CD4-positive, alpha-beta T cell treated with Interleukin-21 for 1 hour (primary cell): ENCODE data around the gene NANOS1.

Experiments
- DNase-seq: peaks from one replicate; pipeline ENCODE4 v3.0.0-alpha.2; 2020

The NANOS1 gene

DNA sequence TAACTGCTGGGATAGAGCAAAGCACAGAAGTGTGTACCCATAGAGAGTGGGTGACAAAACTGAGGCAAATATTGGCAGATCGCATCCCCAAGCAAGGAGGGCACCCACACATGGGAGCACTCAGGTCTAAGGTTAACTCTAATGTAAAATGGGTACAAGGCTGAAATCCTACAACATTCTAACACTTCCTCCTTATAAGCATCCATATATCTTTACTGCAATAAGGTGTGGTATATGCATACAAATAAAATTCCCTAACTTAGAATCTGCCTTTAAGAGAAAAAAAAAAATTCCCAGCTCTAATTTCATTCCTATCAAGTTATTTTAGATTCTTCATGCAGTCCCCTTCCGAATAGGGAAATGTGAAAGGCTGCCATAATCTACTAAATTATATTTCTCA is 32.4 kb downstream of the NANOS1 start:
- DNase-seq: no peak

DNA sequence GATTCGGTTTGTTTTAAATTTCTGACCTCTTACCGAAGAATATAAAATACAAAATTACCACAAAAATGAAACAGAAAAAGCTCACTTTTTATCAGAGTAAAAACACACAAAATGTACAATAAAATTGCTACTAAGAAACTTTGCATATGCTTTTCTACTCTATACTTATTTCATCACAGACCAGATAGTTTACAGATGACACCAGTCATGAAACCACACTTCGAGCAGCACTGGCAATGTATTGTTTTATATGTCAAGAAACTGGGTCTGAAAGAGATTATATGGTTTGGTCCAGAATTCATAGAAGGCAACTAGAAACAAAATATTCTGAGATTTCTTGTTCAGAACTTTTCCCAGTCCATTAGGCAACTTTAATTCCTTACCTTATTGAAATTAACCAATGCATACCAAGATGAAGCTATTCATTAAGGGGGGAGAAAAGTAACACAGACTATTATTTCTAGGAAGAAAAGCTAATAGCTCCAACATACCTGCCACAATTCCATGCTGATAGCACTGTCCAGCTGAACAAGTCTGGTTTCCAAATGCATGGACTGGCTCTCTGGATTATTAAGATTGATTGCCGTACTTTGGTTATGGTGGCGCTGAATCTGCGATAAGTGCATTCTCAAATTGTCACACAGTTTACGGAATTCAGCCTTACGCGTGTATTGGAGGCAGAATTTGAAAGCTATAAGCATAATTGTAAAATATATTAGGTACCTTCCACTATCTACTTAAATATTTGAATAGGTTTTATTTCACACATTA is 41.1 kb downstream of the NANOS1 start:
- no peak for DNase-seq

DNA sequence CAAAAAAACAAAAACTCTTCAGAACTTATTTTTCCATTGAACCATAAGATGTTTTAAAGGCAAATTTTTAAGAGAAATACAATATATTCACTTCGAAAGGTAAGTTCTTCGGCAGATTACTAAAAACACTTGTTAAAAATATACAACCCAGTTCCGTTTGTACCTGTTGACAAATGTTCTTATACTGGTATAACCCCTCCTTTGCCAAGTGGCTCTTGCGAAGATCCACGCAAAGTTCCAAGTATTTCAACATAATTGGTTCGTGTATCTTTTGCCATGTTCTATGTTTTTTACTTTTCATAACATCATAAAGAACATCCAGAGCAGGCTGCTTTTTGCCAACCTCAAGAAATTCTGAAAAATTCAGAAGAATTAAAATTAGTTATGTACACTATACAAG is 44.1 kb downstream of the NANOS1 start:
- DNase-seq: no peak

DNA sequence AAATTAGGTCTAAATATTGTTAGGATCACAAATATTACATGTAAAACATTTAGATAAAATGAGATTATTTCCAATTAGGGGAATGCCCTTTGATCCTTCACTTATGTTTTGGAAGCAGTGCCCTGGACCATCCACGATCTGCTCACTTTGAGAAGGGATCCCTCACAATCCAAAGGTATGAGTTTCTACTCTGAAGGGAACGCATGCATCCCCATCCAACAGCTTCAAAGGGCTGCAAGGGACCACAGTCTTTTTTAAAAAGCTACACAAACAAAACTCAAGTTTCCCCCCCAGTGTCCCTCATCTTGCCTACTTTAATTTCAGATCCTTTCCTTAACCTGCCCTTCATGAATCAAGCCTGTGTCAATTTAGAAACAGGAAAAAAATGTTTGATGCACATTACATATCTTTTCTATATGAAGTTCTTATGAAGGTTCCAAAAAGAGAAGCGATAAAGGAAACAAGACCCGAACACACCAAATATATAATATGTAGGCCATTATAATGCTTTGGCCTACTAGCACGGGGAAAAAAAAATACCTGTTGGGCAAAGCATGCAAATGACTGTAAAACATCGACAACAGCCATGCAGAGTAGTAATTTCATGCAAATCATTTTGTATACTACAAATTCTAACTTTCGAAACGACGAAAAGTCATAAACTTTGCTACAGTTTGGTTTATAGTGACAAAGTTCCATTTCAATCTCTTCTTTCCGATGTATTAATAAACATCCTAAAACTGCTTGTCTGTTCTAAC is 49.1 kb downstream of the NANOS1 start:
- no peak for DNase-seq

DNA sequence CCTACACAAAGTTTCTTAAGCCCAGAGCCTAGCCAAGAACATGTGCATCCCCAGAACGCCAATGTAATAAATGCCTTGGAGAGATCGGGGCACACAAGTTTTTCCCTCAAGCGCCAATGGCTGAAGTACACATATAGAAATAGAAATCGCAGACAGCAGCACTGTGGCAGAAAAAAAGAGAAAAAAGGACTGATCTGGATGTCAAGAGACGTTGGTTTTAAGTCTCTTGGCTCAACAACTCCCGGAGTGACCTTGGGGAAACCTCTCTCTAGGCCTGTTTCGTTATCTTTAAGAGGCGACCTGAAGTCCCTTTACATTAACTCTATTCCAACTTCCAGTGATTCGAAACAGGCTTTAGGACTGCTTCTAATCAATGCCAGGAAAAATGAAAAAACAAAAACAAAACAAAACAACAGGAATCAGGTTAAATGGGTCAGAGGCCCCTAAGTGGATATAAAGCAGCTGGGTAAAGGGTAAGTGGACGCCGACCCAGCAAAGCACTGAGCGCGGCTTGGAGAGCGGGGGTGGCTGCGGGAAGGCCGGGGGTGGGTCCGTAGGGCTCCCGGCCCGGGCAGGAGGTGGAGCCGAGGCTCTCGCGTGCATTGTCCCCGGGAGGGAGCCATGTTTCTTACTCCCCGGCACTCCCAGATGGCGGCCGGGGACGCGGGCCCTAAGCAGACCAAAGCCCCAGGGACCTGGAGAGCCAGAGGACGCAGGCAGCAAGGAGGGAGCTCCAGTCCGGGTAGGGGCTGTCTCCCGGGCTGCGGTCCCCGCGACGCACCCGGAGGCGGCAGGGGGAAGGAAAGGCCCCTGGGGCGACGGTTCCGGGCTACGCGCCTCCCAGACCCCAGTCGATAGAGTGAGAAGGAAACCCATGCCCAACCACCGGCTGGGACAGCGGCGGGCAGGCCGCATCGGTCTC is 50.3 kb downstream of the NANOS1 start:
- DNase-seq: peak; percentile 68

DNA sequence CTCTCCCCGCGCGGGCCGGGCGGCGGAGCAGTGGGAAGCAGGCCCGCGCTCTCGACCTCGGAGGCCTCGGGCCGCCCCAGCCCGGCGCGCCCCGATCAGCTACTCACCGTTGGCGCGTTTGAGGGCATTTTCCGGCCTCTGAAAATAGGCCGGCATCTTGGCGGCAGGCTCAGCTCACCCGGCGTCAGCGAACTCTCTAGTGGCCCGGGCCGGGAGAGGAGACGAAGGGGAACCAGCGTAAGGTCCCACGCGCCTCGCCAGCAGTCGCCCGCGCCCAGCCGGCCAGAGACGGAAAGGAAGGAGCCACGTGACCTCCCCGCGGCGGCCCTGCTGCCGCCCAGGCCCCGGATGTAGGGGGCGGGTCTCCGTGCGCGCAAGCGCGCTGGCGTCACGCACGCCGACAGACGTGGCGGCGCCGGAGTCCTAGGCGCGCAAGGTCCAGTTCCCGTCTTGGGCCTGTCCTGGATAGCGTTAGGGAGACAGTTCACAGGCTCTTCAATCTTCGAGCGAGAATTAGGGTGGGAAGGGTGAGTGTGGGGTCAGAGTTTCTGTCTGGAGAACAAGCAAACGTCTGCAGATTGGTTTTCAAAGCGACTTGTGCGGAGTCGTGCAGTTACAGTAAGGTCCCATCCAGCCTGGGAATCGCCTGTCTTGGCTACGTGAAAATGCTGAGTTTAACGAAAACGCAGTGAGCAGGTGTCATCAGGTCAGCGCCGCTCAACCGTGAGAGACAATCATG is 51.2 kb downstream of the NANOS1 start, which contains the start of gene EIF3A:
Gene EIF3A, minus strand, starts transcription at position 297 of the 739 bp plus-strand sequence. Its CDS starts 141 bp downstream, at position 156.
- peak; percentile 92 for DNase-seq
